Activated CD8-positive, alpha-beta memory T cell treated with anti-CD3 and anti-CD28 coated beads, Interleukin-2, amount 50 U/mL, for 24 hours (primary cell): ENCODE data around the gene MARS1.
"Not testable (repeated sequence)": the region's sequence is repeated elsewhere in the genome, so short reads cannot be mapped to it uniquely, and the experiment has no call there.

Experiments
- DNase-seq: peaks from one replicate; pipeline ENCODE4 v3.0.0-alpha.2; 2020; ENCODE audit errors: extremely low read depth

The MARS1 gene

GRCh38 chr12:57487597-57488401 is at the start of gene MARS1:
MARS1 (plus strand) TSS chr12:57488068; CDS start chr12:57488091, 23 bp downstream.
- DNase-seq, result peak; percentile 84

DNA sequence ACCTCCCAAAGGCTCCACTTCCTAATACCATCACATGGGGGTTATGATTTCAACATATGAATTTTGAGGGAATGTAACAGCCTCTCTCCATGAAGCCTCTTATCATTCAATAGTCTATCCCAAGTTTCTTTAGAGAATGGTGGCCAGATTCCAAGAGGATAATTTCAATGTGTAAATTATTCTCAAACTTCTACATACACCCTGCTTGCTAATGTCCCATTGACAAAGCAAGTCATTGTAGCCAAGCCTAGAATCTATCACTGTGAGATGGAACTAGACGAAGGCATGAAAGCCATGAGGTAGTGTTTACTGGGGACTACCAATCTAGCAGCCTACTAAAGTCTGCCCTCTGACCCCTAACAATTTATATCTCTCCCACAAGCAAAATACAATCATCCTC is 49.5 kb upstream of the MARS1 start:
- no peak for DNase-seq

GRCh38 chr12:57439762-57440266 is 48.1 kb upstream of the MARS1 start:
- no peak for DNase-seq

DNA sequence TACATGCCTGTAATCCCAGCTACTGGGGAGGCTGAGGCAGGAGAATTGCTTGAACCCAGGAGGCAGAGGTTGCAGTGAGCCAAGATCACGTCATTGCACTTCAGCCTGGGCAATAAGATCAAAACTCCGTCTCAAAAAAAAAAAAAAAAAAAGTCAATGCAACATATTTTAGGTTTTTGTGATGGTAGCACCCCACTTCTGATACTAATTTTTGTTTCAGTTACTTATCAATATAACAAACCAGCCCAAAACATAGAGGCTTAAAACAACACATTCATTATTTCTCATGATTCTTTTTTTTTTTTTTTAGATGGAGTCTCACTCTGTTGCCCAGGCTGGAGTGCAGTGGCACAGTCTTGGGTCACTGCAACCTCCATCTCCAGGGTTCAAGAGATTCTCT is 46.5 kb upstream of the MARS1 start:
- DNase-seq, result not testable (repeated sequence)

DNA sequence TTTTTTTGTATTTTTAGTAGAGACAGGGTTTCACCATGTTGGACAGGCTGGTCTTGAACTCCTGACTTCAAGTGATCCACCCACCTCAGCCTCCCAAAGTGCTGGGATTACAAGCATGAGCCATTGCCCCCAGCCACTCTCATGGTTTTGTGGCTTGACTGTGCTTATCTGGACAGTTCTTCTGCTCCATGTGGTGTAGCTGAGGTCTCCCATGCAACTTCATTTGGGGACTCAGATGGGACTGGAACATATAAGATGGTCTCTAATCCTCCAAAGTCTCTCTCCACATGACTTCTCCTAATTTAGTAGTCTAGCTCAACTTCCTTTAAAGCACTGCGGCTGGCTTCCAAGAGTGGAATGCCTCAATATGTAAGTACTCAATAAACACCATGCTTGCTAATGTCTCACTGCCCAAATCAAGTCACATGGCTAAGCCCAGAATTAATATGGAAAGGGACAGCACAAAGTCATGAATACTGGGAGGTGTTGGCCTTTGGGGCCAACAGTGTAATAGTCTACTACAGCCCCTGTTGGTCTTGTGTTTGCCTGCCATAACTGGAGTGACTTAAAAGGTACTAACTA is 45.9 kb upstream of the MARS1 start:
- no peak for DNase-seq

GRCh38 chr12:57444337-57444736 is 43.5 kb upstream of the MARS1 start:
- not testable (repeated sequence) for DNase-seq

DNA sequence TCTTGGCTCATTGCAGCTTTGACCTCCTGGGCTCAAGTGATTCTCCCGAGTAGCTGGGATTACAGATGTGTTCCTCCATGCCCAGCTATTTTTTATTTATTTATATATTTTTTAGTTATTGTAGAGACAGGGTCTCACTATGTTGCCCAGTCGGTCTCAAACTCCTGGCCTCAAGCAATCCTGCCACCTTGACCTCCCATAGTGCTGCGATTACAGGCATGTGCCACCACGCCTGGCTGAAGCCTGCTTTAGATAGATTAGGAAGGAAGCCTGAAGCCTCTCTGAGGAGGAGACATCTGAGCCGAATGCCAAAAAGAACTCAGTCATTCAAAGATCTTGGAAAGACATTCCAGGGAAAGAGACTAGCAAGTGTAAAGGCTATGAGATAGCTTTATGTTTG is 43.1 kb upstream of the MARS1 start:
- DNase-seq, result no peak

DNA sequence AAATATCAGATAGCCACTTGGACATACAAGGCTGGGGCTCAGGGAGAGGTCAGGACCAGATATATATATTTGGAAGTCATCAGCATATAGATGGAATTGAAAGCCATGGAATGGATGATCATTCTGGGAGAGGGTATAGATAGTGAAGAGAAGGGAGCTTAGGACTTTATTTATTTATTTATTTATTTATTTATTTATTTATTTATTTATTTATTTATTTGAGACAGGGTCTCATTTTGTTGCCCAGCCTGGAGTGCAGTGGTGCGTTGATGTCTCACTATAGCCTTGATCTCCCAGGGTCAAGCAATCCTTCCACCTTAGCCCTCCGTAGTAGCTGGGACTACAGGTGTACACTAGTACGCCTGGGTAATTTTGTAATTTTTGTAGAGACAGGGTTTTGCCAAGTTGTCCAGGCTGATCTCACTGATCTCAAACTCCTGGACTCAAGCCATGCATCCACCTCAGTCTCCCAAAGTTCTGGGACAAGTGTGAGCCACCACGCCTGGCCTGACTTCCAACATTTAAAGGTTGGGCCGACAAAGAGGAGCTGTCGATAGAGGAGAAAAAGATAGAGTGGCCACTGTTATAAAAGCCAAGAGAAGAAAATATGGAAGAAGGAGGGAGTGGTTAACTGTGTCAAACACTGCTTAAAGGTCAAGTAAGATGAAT is 41.4 kb upstream of the MARS1 start:
- DNase-seq, result no peak

DNA sequence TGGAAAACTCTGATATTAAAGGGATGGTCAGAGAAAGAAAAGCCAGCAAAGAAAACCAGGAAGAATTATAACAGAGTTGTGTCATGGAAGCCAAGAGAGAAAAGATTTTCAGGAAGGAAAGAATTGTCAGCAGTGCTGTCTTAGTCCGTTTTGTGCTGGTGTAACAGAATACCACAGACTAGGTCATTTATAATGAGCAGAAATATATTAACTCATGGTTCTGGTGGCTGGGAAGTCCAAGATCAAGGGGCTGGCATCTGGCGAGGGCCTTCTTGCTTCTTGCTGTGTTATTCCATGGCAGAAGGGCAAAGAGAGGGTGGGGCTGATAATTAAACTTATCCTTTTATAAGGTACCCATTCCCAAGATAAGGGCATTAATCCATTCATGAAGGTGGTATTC is 39.2 kb upstream of the MARS1 start:
- DNase-seq, result no peak

DNA sequence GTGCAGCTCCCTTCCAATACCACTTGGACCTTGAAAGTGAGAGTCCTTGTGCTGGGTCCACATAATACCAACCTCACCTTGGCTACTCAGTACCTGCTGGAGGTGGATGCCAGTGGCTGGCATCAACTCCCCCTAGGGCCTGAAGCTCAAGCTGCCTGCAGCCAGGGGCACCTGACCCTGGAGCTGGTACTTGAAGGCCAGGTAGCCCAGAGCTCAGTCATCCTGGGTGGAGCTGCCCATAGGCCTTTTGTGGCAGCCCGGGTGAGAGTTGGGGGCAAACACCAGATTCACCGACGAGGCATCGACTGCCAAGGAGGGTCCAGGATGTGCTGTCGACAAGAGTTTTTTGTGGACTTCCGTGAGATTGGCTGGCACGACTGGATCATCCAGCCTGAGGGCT is 38.5 kb upstream of the MARS1 start:
- DNase-seq, result no peak

DNA sequence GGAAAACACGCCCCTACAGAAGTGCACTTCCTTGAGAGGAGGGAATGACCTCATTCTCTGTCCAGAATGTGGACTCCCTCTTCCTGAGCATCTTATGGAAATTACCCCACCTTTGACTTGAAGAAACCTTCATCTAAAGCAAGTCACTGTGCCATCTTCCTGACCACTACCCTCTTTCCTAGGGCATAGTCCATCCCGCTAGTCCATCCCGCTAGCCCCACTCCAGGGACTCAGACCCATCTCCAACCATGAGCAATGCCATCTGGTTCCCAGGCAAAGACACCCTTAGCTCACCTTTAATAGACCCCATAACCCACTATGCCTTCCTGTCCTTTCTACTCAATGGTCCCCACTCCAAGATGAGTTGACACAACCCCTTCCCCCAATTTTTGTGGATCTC is 37.8 kb upstream of the MARS1 start:
- DNase-seq, result no peak

DNA sequence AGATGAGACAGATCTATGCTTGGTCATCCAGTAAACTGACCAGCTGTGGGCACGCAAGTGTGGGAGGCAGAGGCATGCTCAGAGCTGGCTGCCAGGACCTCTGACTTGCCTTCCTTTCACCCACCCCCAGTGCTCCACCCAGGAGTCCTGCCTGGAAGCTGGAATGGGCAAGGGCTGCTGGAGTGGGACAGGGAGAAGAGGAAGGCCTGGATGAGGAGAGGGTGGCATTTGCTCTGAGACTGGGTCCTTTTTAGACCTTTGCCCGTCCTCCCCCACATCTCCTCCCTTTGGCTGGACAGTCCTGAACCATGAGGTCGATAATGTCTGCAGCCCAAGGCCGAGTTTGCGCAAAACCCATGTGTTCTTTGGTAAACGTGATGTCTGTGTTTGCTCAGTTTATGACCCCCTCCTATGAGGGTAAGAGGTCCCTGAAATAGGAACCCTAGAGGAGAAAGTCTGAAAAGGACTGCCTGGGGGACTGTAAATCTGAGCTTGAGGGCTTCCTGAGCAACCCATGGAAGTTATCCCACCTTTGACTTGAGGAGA is 36.6 kb upstream of the MARS1 start:
- no peak for DNase-seq

GRCh38 chr12:57452181-57452936 is 35.5 kb upstream of the MARS1 start:
- DNase-seq, result no peak

DNA sequence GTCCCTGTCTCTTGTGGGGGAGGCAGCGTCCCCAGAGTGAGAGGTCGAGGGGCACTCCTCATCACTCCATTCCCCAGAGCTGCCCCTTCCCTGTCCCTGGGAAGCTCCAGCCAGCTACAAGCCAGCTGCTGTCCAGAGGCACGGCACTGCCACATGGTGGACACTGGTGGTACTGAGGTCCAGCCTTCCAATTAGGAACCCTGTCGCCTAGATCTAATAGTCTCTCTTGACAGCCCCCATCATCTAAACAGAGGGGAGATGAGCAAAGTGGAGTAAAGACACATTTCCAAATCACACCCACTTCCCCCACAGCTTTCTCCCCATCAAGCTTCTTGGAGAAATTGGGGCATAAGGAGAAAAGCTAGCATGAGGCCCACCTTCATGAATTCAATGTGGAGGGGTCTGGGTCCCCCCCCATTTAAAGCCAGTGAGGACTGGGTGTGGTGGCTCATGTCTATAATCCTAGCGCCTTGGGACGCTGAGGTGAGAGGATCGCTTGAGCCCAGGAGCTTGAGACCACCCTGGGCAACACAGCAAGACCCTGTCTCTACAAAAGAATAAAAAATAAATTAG is 34.8 kb upstream of the MARS1 start:
- no peak for DNase-seq

DNA sequence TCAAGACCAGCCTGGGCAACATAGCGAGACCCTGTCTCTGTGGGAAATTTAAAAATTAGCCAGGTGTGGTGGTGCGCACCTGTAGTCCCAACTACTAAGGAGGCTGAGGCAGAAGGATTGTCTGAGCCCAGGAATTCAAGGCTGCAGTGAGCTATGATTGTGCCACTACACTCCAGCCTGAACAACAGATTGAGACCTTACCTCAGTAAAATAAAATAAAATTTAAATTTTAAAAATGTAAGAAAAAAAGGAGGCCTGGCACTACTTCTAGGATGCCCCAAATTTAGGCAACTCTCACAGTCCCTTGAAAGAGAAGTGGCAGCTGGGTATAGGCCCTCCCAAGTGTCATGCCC is 33.7 kb upstream of the MARS1 start:
- DNase-seq, result no peak

GRCh38 chr12:57454566-57455373 is 33.1 kb upstream of the MARS1 start, which contains the start of gene INHBE:
INHBE (plus strand) TSS chr12:57455307; CDS start chr12:57455537, 230 bp downstream.
- no peak for DNase-seq

- DNase-seq, result no peak
These were observed 32.3 kb upstream of the MARS1 start for GRCh38 chr12:57455374-57456144.

DNA sequence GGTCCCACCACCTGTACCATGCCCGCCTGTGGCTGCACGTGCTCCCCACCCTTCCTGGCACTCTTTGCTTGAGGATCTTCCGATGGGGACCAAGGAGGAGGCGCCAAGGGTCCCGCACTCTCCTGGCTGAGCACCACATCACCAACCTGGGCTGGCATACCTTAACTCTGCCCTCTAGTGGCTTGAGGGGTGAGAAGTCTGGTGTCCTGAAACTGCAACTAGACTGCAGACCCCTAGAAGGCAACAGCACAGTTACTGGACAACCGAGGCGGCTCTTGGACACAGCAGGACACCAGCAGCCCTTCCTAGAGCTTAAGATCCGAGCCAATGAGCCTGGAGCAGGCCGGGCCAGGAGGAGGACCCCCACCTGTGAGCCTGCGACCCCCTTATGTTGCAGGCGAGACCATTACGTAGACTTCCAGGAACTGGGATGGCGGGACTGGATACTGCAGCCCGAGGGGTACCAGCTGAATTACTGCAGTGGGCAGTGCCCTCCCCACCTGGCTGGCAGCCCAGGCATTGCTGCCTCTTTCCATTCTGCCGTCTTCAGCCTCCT is 31.6 kb upstream of the MARS1 start:
- no peak for DNase-seq

DNA sequence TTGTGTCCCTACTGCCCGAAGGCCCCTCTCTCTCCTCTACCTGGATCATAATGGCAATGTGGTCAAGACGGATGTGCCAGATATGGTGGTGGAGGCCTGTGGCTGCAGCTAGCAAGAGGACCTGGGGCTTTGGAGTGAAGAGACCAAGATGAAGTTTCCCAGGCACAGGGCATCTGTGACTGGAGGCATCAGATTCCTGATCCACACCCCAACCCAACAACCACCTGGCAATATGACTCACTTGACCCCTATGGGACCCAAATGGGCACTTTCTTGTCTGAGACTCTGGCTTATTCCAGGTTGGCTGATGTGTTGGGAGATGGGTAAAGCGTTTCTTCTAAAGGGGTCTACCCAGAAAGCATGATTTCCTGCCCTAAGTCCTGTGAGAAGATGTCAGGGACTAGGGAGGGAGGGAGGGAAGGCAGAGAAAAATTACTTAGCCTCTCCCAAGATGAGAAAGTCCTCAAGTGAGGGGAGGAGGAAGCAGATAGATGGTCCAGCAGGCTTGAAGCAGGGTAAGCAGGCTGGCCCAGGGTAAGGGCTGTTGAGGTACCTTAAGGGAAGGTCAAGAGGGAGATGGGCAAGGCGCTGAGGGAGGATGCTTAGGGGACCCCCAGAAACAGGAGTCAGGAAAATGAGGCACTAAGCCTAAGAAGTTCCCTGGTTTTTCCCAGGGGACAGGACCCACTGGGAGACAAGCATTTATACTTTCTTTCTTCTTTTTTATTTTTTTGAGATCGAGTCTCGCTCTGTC is 31.0 kb upstream of the MARS1 start:
- no peak for DNase-seq
